GM12878 (cell line): Measurements from ENCODE around the gene SHISA9. TPM values are rescaled to one million over a fixed set of nuclear protein-coding genes. Genes with fewer than 3 reads are reported as not detected.

ENCODE experiments used
- ATAC-seq: fragments of 200-7000 bp; cut with Tn5 transposase; 3 replicates; pipeline ENCODE4 v1.9.1; 2020; ENCODE audit warnings: mild to moderate bottlenecking, moderate library complexity
- BruUV-seq: library from RNA; stranded (reverse); fragments of 400-500 nt; replicated peaks from 2 replicates; lab custom pipeline; 2021; lab: Mats Ljungman, UMichigan
- CTCF ChIA-PET: fragments of 300-600 bp; sonication (Branson Sonifier 250); formaldehyde crosslinking; extraction: SDS; loops from one replicate; lab custom pipeline; 2021; ENCODE audit warnings: inconsistent platforms; lab: Yijun Ruan, JAX
- POLR2A ChIA-PET: fragments of 350-600 bp; formaldehyde crosslinking; extraction: SDS; loops from one replicate; lab custom pipeline; 2021; ENCODE audit warnings: inconsistent platforms; lab: Charles Lee
- RAD21 ChIA-PET: fragments of 300-600 bp; sonication (Branson Sonifier 250); formaldehyde crosslinking; loops from one replicate; lab custom pipeline; 2023; ENCODE audit warnings: antibody characterized with exemption; ENCODE audit not compliant: unreplicated experiment; lab: Charles Lee
- SMC1A ChIA-PET: fragments of 300-600 bp; sonication (Branson Sonifier 250); formaldehyde crosslinking; loops from one replicate; lab custom pipeline; 2023; ENCODE audit not compliant: unreplicated experiment, uncharacterized antibody; lab: Charles Lee
- DNase-seq: peaks from one replicate; pipeline ENCODE4 v3.0.0-alpha.2; 2011; ENCODE audit warnings: low read depth, low spot score
- FAIRE-seq: peaks from 3 replicates; lab custom pipeline; 2011; peaks lifted over from hg19 to GRCh38; lab: Jason Lieb, UNC
- H2AFZ ChIP-seq: 2 replicates; pipeline ENCODE4 v1.6.0; 2011; ENCODE audit warnings: low read depth, low read length, control low read depth; ENCODE audit not compliant: control insufficient read depth
- H3K27ac ChIP-seq: 2 replicates; pipeline ENCODE4 v1.5.1; 2011; ENCODE audit warnings: control low read depth; ENCODE audit not compliant: control insufficient read depth, insufficient read depth
- H3K27me3 ChIP-seq, 2 experiments: replicated peaks in 1 of 2; 2 replicates each; pipeline versions ENCODE4 v1.6.0 to v1.6.1; 2011; ENCODE audit warnings: low read length in 1 of 2; ENCODE audit not compliant: control insufficient read depth in 2 of 2, insufficient read depth in 2 of 2
- H3K36me3 ChIP-seq, 2 experiments: 2 replicates each; pipeline ENCODE4 v1.5.1; 2011; ENCODE audit warnings: low read length in 1 of 2; ENCODE audit not compliant: control insufficient read depth in 2 of 2, insufficient read depth in 2 of 2
- H3K4me1 ChIP-seq: 2 replicates; pipeline ENCODE4 v1.6.1; 2011; ENCODE audit warnings: mild to moderate bottlenecking, low read length, moderate library complexity, mixed read lengths; ENCODE audit not compliant: control insufficient read depth, insufficient read depth
- H3K4me2 ChIP-seq: 2 replicates; pipeline ENCODE4 v1.6.0; 2011; ENCODE audit warnings: control low read depth; ENCODE audit not compliant: control insufficient read depth, insufficient read depth
- H3K4me3 ChIP-seq: fragments of 200-600 bp; sonication (generic); 2 replicates; pipeline ENCODE4 v1.5.1; 2016
- H3K79me2 ChIP-seq: 2 replicates; pipeline ENCODE4 v1.6.0; 2011; ENCODE audit warnings: low read length; ENCODE audit not compliant: control insufficient read depth, insufficient read depth
- H3K9ac ChIP-seq: 2 replicates; pipeline ENCODE4 v1.8.0; 2011; ENCODE audit warnings: low read length, control low read depth, mixed read lengths; ENCODE audit not compliant: control insufficient read depth, insufficient read depth
- H3K9me3 ChIP-seq: replicated peaks from 3 replicates; pipeline ENCODE4 v1.5.1; 2011; ENCODE audit warnings: mild to moderate bottlenecking, low read length; ENCODE audit not compliant: control insufficient read depth, insufficient read depth
- H4K20me1 ChIP-seq: 2 replicates; pipeline ENCODE4 v1.6.0; 2011; ENCODE audit not compliant: control insufficient read depth, insufficient read depth
- IKZF2 ChIP-seq, 2 experiments: fragments of 450-650 bp; IDR thresholded peaks; 2 replicates each; pipeline ENCODE4 v1.6.1; 2017; ENCODE audit warnings: mild to moderate bottlenecking in 2 of 2, moderate library complexity in 2 of 2
- NKRF ChIP-seq: fragments of 450-650 bp; conservative IDR thresholded peaks from 2 replicates; pipeline ENCODE4 v1.6.1; 2017; ENCODE audit warnings: mild to moderate bottlenecking, moderate library complexity
- NR2F1 ChIP-seq: fragments of 450-650 bp; conservative IDR thresholded peaks from 2 replicates; pipeline ENCODE4 v1.6.1; 2017; ENCODE audit warnings: mild to moderate bottlenecking
- PAX5 ChIP-seq: IDR thresholded peaks from 2 replicates; pipeline ENCODE4 v1.6.1; 2011; ENCODE audit warnings: low read depth, low read length, borderline replicate concordance
- RUNX3 ChIP-seq: IDR thresholded peaks from 2 replicates; pipeline ENCODE4 v1.6.1; 2012; ENCODE audit warnings: low read length, inconsistent platforms
- STAT3 ChIP-seq: IDR thresholded peaks from 2 replicates; pipeline ENCODE4 v1.6.1; 2011; ENCODE audit warnings: low read depth, low read length, improper control_type of control experiment
- ZBED1 ChIP-seq: IDR thresholded peaks from 2 replicates; pipeline ENCODE4 v1.6.1; 2016; ENCODE audit warnings: borderline replicate concordance
- ZNF592 ChIP-seq: fragments of 450-650 bp; IDR thresholded peaks from 2 replicates; pipeline ENCODE4 v1.6.1; 2017; ENCODE audit warnings: mild to moderate bottlenecking, moderate library complexity
- WGBS: methylation state at CpG from one replicate; pipeline ENCODE4 v1.1.6; 2016; ENCODE audit warnings: low lambda C conversion rate; ENCODE audit not compliant: insufficient replicate concordance, insufficient coverage; ENCODE audit errors: missing lambda C conversion rate; 5-methylcytosine and 5-hydroxymethylcytosine counted together
- in situ Hi-C: fragments of 300-500 bp; cut with MboI; formaldehyde crosslinking; loops from 9 replicates; pipeline ENCODE4 v1.14.3; 2018; ENCODE audit warnings: mixed read lengths
- intact Hi-C: fragments of 100-400 bp; cut with micrococcal nuclease; formaldehyde crosslinking; loops from one replicate; pipeline ENCODE4 v1.14.2; 2022; ENCODE audit not compliant: unreplicated experiment
- polyA plus RNA-seq, 11 experiments: library from polyadenylated mRNA; depleted of rRNA in 4 of 11; unstranded in 6 of 11; stranded (reverse) in 5 of 11; fragments of >200 nt; fragmentation: Nextera tagmentation in 4 of 11; fragmentation: Illumina TruSeq in 1 of 11; extraction: Ambion mirVana in 4 of 11; extraction: Trizol in 1 of 11; gene quantifications; 1 replicate in 1 of 11; 2 replicates in 10 of 11; pipeline versions ENCODE4 v1.2.1 to v1.2.3, GENCODE V29; 2011 to 2016; ENCODE audit warnings: inconsistent platforms in 2 of 11, missing spikeins in 2 of 11, low read depth in 1 of 11
- total RNA-seq, 4 experiments: library from RNA; depleted of rRNA in 3 of 4; stranded (reverse); fragments of >200 nt in 3 of 4; fragmentation: Illumina TruSeq in 1 of 4; extraction: Trizol in 1 of 4; gene quantifications; 2 replicates each; pipeline versions ENCODE4 v1.2.1 to v1.2.3, GENCODE V29; 2013 to 2021
- TF ChIP-seq, protein P1 (sequence below): fragments of 450-650 bp; IDR thresholded peaks from 2 replicates; pipeline ENCODE4 v1.6.1; 2016; ENCODE audit warnings: mild to moderate bottlenecking

The SHISA9 gene
- total and polyA plus RNA-seq, 10 of the 15 experiments (the other 5 are each of a cell fraction or from before 2014, with no cell fraction given): 0.03 to 25.5 (median 0.07) TPM

DNA sequence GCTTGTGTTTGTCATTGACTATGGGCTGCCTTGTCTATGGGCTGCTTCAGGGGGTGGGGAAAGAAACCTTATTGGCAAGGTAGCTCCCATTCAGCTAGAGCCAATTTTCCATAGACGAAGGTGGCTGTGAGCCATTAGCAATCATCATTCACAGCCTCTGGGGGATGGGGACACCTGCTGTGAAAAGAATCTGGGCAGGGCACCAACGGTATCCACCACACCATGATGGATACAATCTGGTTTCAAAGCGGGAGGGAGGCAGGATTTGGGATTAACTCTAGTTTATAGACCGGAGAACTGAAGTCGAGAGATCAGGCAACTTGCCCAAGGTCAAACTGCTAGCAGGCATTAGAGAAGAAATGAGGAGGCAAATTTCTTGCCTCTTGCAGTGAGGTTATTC, 182.3 kb downstream of the SHISA9 start (continued):
- no peak for TF ChIP-seq ZNF592
- no peak for TF ChIP-seq RUNX3
- TF ChIP-seq ZBED1: no peak
- no peak for TF ChIP-seq NKRF
- no peak for TF ChIP-seq STAT3
- TF ChIP-seq, all 136 proteins: peak for 0

- ChIA-PET POLR2A (interaction anchor here (1.2 kb wide), 1 partner anchor 28 kb away, joined by 3 read pairs; no protein-coding TSS in a partner anchor), RAD21 (interaction anchor here (0.9 to 4.2 kb wide), 4 partner anchors 11 to 28 kb away, joined by 3 to 27 read pairs (median 8); no protein-coding TSS in a partner anchor), SMC1A (interaction anchor here (0.7 to 3.7 kb wide), 11 partner anchors 10 to 69 kb away, joined by 3 to 17 read pairs (median 4); no protein-coding TSS in a partner anchor), CTCF (interaction anchor here (0.7 to 2.7 kb wide), 4 partner anchors 7 to 41 kb away, joined by 3 to 13 read pairs (median 3); no protein-coding TSS in a partner anchor)
- WGBS: 0% methylated on average over 2 of the region's 2 CpGs
- Histone ChIP-seq H3K27me3 (no peaks in the 10 kb centered on the region), H3K4me1 (no peaks in the 10 kb centered on the region), H3K9ac (no peak overlapping the region), H3K4me3 (no peak overlapping the region), H3K36me3 (no peaks in the 10 kb centered on the region), H2AFZ (no peak overlapping the region), H3K4me2 (no peak overlapping the region), H3K27ac (no peak overlapping the region), H3K9me3 (no peaks in the 10 kb centered on the region), H3K79me2 (no peaks in the 10 kb centered on the region), H4K20me1 (no peaks in the 10 kb centered on the region)
- FAIRE-seq: no peak
- in situ Hi-C loops: no loop called here
- TF ChIP-seq NR2F1: no peak
- TF ChIP-seq PAX5: no peak
- peak; percentile 15 to 44; a peak in 2 of 4 replicates for TF ChIP-seq IKZF2 (IDR thresholded peaks at IDR 0.05)
- TF ChIP-seq, protein P1, sequence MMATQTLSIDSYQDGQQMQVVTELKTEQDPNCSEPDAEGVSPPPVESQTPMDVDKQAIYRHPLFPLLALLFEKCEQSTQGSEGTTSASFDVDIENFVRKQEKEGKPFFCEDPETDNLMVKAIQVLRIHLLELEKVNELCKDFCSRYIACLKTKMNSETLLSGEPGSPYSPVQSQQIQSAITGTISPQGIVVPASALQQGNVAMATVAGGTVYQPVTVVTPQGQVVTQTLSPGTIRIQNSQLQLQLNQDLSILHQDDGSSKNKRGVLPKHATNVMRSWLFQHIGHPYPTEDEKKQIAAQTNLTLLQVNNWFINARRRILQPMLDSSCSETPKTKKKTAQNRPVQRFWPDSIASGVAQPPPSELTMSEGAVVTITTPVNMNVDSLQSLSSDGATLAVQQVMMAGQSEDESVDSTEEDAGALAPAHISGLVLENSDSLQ: peak; percentile 27; the same call in 1 of the 2 replicates
- intact Hi-C loops: no loop called here
- no peak for ATAC-seq
- BruUV-seq: no TSS peak
- no peak for DNase-seq
These were observed 182.9 kb downstream of the SHISA9 start for GRCh38 chr16:13084331-13084730.
